ENCODE results near the gene HIC1. TPM values are rescaled to one million over a fixed set of nuclear protein-coding genes. Genes with fewer than 3 reads are reported as not detected.

Gene HIC1
- polyA plus RNA-seq, 3 donors: 0.13 to 14.2 (median 0.30) TPM

- no peak overlapping the region for H2AFZ ChIP-seq (ENCODE audit: insufficient read depth, low read depth, low read length, poor library complexity, severe bottlenecking)
- no peak for DNase-seq
- 65% methylated on average over 4 of the region's 5 CpGs for WGBS (ENCODE audit: insufficient coverage)
- intact Hi-C loops (cut with micrococcal nuclease): no loop called here
- H3K27ac ChIP-seq (ENCODE audit: low read depth in 1 of 2, low read length in 2 of 2): no peak overlapping the region
- peaks cover 75 to 83% of the 10 kb centered on the region in 2 donors for H3K36me3 Mint-ChIP-seq
- TF ChIP-seq CTCF (IDR thresholded peaks at IDR 0.05): no peak
- peaks cover 6 to 23% (median 8%) of the 10 kb centered on the region in 3 donors for H3K27me3 Mint-ChIP-seq (ENCODE audit: low read depth in 3 of 3)
- H3K27ac Mint-ChIP-seq: no peak overlapping the region
- no peaks in the 10 kb centered on the region for H4K20me1 ChIP-seq (ENCODE audit: insufficient read depth, low read length)
- no peak overlapping the region for H3K4me3 ChIP-seq (replicated peaks in 1 of 3; ENCODE audit: low read depth in 2 of 3, low read length in 3 of 3)
- peaks cover 13 to 16% of the 10 kb centered on the region in 2 donors for H3K4me1 ChIP-seq (ENCODE audit: control insufficient read depth in 1 of 2, insufficient read depth in 2 of 2, low read length in 2 of 2)
- H3K4me1 Mint-ChIP-seq: peaks cover 26% of the 10 kb centered on the region
- H3K4me2 ChIP-seq (replicated peaks; ENCODE audit: extremely low read depth, low read length, poor library complexity, severe bottlenecking): no peak overlapping the region
- H3K9me3 ChIP-seq (replicated peaks in 1 of 2; ENCODE audit: control insufficient read depth in 1 of 2, insufficient read depth in 1 of 2, low read length in 2 of 2): no peaks in the 10 kb centered on the region
- H3K36me3 ChIP-seq (replicated peaks in 1 of 2; ENCODE audit: control insufficient read depth in 1 of 2, insufficient read depth in 2 of 2, low read length in 2 of 2): peaks cover 21 to 72% of the 10 kb centered on the region in 2 donors
- no peak overlapping the region for H3K4me3 Mint-ChIP-seq
- no peaks in the 10 kb centered on the region for H3K9me3 Mint-ChIP-seq
- H3K79me2 ChIP-seq (ENCODE audit: insufficient read depth, low read length): no peaks in the 10 kb centered on the region
- H3K27me3 ChIP-seq (ENCODE audit: control insufficient read depth in 2 of 2, insufficient read depth in 2 of 2, low read length in 2 of 2): peaks cover 0 to 4% of the 10 kb centered on the region in 2 donors
- no peak overlapping the region for H3K9ac ChIP-seq (ENCODE audit: insufficient read depth, low read length, poor library complexity, severe bottlenecking)
These were observed 9.2 kb downstream of the HIC1 start for GRCh38 chr17:2064147-2064489.

- no peak overlapping the region for H3K27ac ChIP-seq (ENCODE audit: low read depth in 1 of 2, low read length in 2 of 2)
- DNase-seq: no peak
- no peak overlapping the region for H2AFZ ChIP-seq (ENCODE audit: insufficient read depth, low read depth, low read length, poor library complexity, severe bottlenecking)
These were observed 9.6 kb downstream of the HIC1 start for GRCh38 chr17:2064520-2064971.

More at GRCh38 chr17:2064520-2064971, 9.6 kb downstream of the HIC1 start:
- no peaks in the 10 kb centered on the region for H3K9me3 Mint-ChIP-seq
- no peaks in the 10 kb centered on the region for H3K79me2 ChIP-seq (ENCODE audit: insufficient read depth, low read length)
- H3K4me2 ChIP-seq (replicated peaks; ENCODE audit: extremely low read depth, low read length, poor library complexity, severe bottlenecking): no peak overlapping the region
- H3K4me3 ChIP-seq (replicated peaks in 1 of 3; ENCODE audit: low read depth in 2 of 3, low read length in 3 of 3): no peak overlapping the region
- peaks cover 9 to 12% of the 10 kb centered on the region in 2 donors for H3K4me1 ChIP-seq (ENCODE audit: control insufficient read depth in 1 of 2, insufficient read depth in 2 of 2, low read length in 2 of 2)
- H3K4me1 Mint-ChIP-seq: peaks cover 23% of the 10 kb centered on the region
- H3K36me3 Mint-ChIP-seq: peaks cover 79 to 85% of the 10 kb centered on the region in 2 donors
- no peak overlapping the region for H3K9ac ChIP-seq (ENCODE audit: insufficient read depth, low read length, poor library complexity, severe bottlenecking)
- 94% methylated on average over 4 of the region's 6 CpGs for WGBS (ENCODE audit: insufficient coverage)
- H3K27ac Mint-ChIP-seq: peak overlapping the region in 1 of 7 donors; percentile 33
- no peak overlapping the region for H3K4me3 Mint-ChIP-seq
- TF ChIP-seq CTCF (IDR thresholded peaks at IDR 0.05): no peak
- H3K9me3 ChIP-seq (replicated peaks in 1 of 2; ENCODE audit: control insufficient read depth in 1 of 2, insufficient read depth in 1 of 2, low read length in 2 of 2): no peaks in the 10 kb centered on the region
- peaks cover 21 to 72% of the 10 kb centered on the region in 2 donors for H3K36me3 ChIP-seq (replicated peaks in 1 of 2; ENCODE audit: control insufficient read depth in 1 of 2, insufficient read depth in 2 of 2, low read length in 2 of 2)
- H4K20me1 ChIP-seq (ENCODE audit: insufficient read depth, low read length): no peaks in the 10 kb centered on the region
- peaks cover 0 to 4% of the 10 kb centered on the region in 2 donors for H3K27me3 ChIP-seq (ENCODE audit: control insufficient read depth in 2 of 2, insufficient read depth in 2 of 2, low read length in 2 of 2)
- intact Hi-C loops (cut with micrococcal nuclease): no loop called here
- peaks cover 5 to 19% (median 6%) of the 10 kb centered on the region in 3 donors for H3K27me3 Mint-ChIP-seq (ENCODE audit: low read depth in 3 of 3)
